B cell (primary cell): ENCODE measurements around the gene THADA. TPM values are rescaled to one million over a fixed set of nuclear protein-coding genes. Genes with fewer than 3 reads are reported as not detected.

ENCODE experiments used
- ATAC-seq: fragments of 200-7000 bp; cut with Tn5 transposase; one replicate; pipeline ENCODE4 v1.10.0; 2021; ENCODE audit warnings: low read depth, mild to moderate bottlenecking, moderate number of reproducible peaks, moderate library complexity
- CTCF ChIA-PET: fragments of 350-600 bp; sonication (Branson Sonifier 250); formaldehyde crosslinking; loops from one replicate; lab custom pipeline; 2021; ENCODE audit warnings: antibody characterized with exemption, inconsistent platforms; lab: Charles Lee
- POLR2A ChIA-PET: fragments of 350-600 bp; sonication (Branson Sonifier 250); formaldehyde crosslinking; loops from one replicate; lab custom pipeline; 2021; ENCODE audit warnings: antibody characterized with exemption; lab: Charles Lee
- DNase-seq: peaks from one replicate; pipeline ENCODE4 v3.0.0; 2013
- H2AFZ ChIP-seq: 2 replicates; pipeline ENCODE4 v1.6.1; 2012; ENCODE audit warnings: mild to moderate bottlenecking, low read depth, low read length; ENCODE audit not compliant: insufficient read depth, poor library complexity, severe bottlenecking
- H3K27ac ChIP-seq, 2 donors: 1 replicate in 1 of 2; 2 replicates in 1 of 2; pipeline ENCODE4 v1.5.1; 2012 to 2013; ENCODE audit warnings: low read length in 2 of 2, mild to moderate bottlenecking in 2 of 2, moderate library complexity in 1 of 2
- H3K27me3 ChIP-seq, 4 experiments: fragments of 200-600 bp in 1 of 4; sonication (generic) in 1 of 4; replicated peaks in 1 of 4; 1 replicate in 2 of 4; 2 replicates in 2 of 4; pipeline versions ENCODE4 v1.6.1 to v1.7.0; 2013 to 2016; ENCODE audit warnings: low read length in 3 of 4, mild to moderate bottlenecking in 2 of 4, mixed read lengths in 1 of 4, moderate library complexity in 1 of 4; ENCODE audit not compliant: insufficient read depth in 4 of 4, control insufficient read depth in 3 of 4; ENCODE audit errors: control extremely low read depth in 1 of 4
- H3K36me3 ChIP-seq, 2 experiments: replicated peaks in 1 of 2; 1 replicate in 1 of 2; 2 replicates in 1 of 2; pipeline versions ENCODE4 v1.6.1 to v1.7.1; 2013; ENCODE audit warnings: low read length in 1 of 2; ENCODE audit not compliant: insufficient read depth in 2 of 2, control insufficient read depth in 1 of 2; ENCODE audit errors: control extremely low read depth in 1 of 2, extremely low read depth in 1 of 2
- H3K4me1 ChIP-seq, 2 donors: fragments of 200-600 bp in 1 of 2; sonication (generic) in 1 of 2; 1 replicate in 1 of 2; 2 replicates in 1 of 2; pipeline versions ENCODE4 v1.5.1 to v1.6.1; 2013 to 2017; ENCODE audit warnings: low read length in 2 of 2; ENCODE audit not compliant: control insufficient read depth in 2 of 2, insufficient read depth in 2 of 2
- H3K4me2 ChIP-seq: replicated peaks from 2 replicates; pipeline ENCODE3; 2012; ENCODE audit warnings: mild to moderate bottlenecking, low read depth, low read length; ENCODE audit not compliant: poor library complexity, severe bottlenecking
- H3K4me3 ChIP-seq, 5 experiments: fragments of 200-600 bp in 1 of 5; sonication (generic) in 1 of 5; 1 replicate in 3 of 5; 2 replicates in 2 of 5; pipeline versions ENCODE4 v1.5.1 to v1.7.0; 2011 to 2016; ENCODE audit warnings: low read length in 4 of 5, mild to moderate bottlenecking in 4 of 5, low read depth in 2 of 5, control low read depth in 1 of 5, moderate library complexity in 1 of 5; ENCODE audit not compliant: insufficient read depth in 1 of 5; ENCODE audit errors: control extremely low read depth in 1 of 5, extremely low read depth in 1 of 5
- H3K79me2 ChIP-seq: fragments of 200-600 bp; sonication (generic); one replicate; pipeline ENCODE4 v1.6.0; 2016; ENCODE audit warnings: low read length; ENCODE audit not compliant: control insufficient read depth, insufficient read depth
- H3K9ac ChIP-seq: fragments of 200-600 bp; sonication (generic); 2 replicates; pipeline ENCODE4 v1.6.1; 2017; ENCODE audit warnings: mild to moderate bottlenecking, low read length, moderate library complexity
- H3K9me3 ChIP-seq, 3 donors: one replicate each; pipeline versions ENCODE4 v1.6.1 to v1.7.1; 2013; ENCODE audit warnings: low read length in 2 of 3; ENCODE audit not compliant: control insufficient read depth in 2 of 3, insufficient read depth in 1 of 3; ENCODE audit errors: control extremely low read depth in 1 of 3
- H4K20me1 ChIP-seq: 2 replicates; pipeline ENCODE4 v1.6.0; 2012; ENCODE audit warnings: mild to moderate bottlenecking, low read length; ENCODE audit not compliant: insufficient read depth, control insufficient read depth, poor library complexity, severe bottlenecking
- H3K27ac Mint-ChIP-seq: one replicate; pipeline ENCODE4 v1.8.0; 2021; ENCODE audit warnings: mixed read lengths
- H3K27me3 Mint-ChIP-seq: one replicate; pipeline ENCODE4 v1.8.0; 2021; ENCODE audit warnings: mixed read lengths
- H3K4me1 Mint-ChIP-seq: one replicate; pipeline ENCODE4 v1.8.0; 2021; ENCODE audit warnings: mixed read lengths
- H3K4me3 Mint-ChIP-seq: one replicate; pipeline ENCODE4 v1.8.0; 2021; ENCODE audit warnings: mixed read lengths
- H3K9me3 Mint-ChIP-seq: one replicate; pipeline ENCODE4 v1.8.0; 2022; ENCODE audit warnings: mixed read lengths; ENCODE audit not compliant: insufficient read depth
- CTCF ChIP-seq: fragments of 200-600 bp; IDR thresholded peaks from one replicate; pipeline ENCODE4 v1.8.0; 2022; ENCODE audit warnings: antibody characterized with exemption, mild to moderate bottlenecking
- EZH2 ChIP-seq: IDR thresholded peaks from 2 replicates; pipeline ENCODE4 v1.6.1; 2012; ENCODE audit warnings: borderline replicate concordance, low read depth, mild to moderate bottlenecking, moderate library complexity, low read length; ENCODE audit not compliant: insufficient read depth, poor library complexity, severe bottlenecking
- WGBS: methylation state at CpG from one replicate; pipeline ENCODE4 v1.1.5; 2013; ENCODE audit warnings: missing lambda C conversion rate; ENCODE audit not compliant: insufficient coverage; 5-methylcytosine and 5-hydroxymethylcytosine counted together
- intact Hi-C: fragments of 100-400 bp; cut with micrococcal nuclease; formaldehyde crosslinking; loops from one replicate; pipeline ENCODE4 v1.10.0; 2022
- polyA plus RNA-seq: library from polyadenylated mRNA; depleted of rRNA; stranded (reverse); fragments of >200 nt; gene quantifications from 2 replicates; pipeline ENCODE4 v1.2.3, GENCODE V29; 2012
- total RNA-seq, 2 donors: library from RNA; stranded (reverse); fragments of 120-200 nt in 1 of 2; gene quantifications; 1 replicate in 1 of 2; 2 replicates in 1 of 2; pipeline versions ENCODE4 v1.2.3 to v1.2.4, GENCODE V29; 2013 to 2022

Gene THADA
- total and polyA plus RNA-seq, 2 donors (not counting 1 experiment from before 2014, with no cell fraction given): 17.6 to 48.5 TPM

- no peaks in the 10 kb centered on the region for H4K20me1 ChIP-seq
- no peak overlapping the region for H3K27ac Mint-ChIP-seq
These were observed 324.8 kb downstream of the THADA start for GRCh38 chr2:43270930-43271615.

More at GRCh38 chr2:43270930-43271615, 324.8 kb downstream of the THADA start:
- intact Hi-C loops: no loop called here
- H3K36me3 ChIP-seq: peaks cover 0 to 45% of the 10 kb centered on the region in 2 experiments
- WGBS: 89% methylated on average over 1 of the region's 4 CpGs
- no peaks in the 10 kb centered on the region for H3K9me3 Mint-ChIP-seq
- no peak overlapping the region for H3K27ac ChIP-seq
- DNase-seq (no peak), ATAC-seq (no peak)
- POLR2A ChIA-PET: interaction anchor here (0.7 kb wide), 2 partner anchors 271 to 317 kb away, joined by 8 to 13 read pairs; no protein-coding TSS in a partner anchor
- TF ChIP-seq EZH2 (no peak), CTCF (no peak)
- no peaks in the 10 kb centered on the region for H3K27me3 ChIP-seq
- no peaks in the 10 kb centered on the region for H3K4me1 Mint-ChIP-seq
- no peaks in the 10 kb centered on the region for H3K9me3 ChIP-seq
- H3K27me3 Mint-ChIP-seq: no peaks in the 10 kb centered on the region
- H3K4me2 ChIP-seq: no peak overlapping the region
- H2AFZ ChIP-seq: no peak overlapping the region
- no peak overlapping the region for H3K9ac ChIP-seq
- no peaks in the 10 kb centered on the region for H3K4me1 ChIP-seq
- no peak overlapping the region for H3K4me3 ChIP-seq
- CTCF ChIA-PET: interaction anchor here (0.6 to 0.7 kb wide), 2 partner anchors 298 to 1430 kb away, joined by 3 to 9 read pairs; no protein-coding TSS in a partner anchor
- H3K79me2 ChIP-seq: no peaks in the 10 kb centered on the region
- no peak overlapping the region for H3K4me3 Mint-ChIP-seq
